Posterior vena cava (tissue), 2 donors: ENCODE measurements around the gene CCBE1. TPM values are rescaled to one million over a fixed set of nuclear protein-coding genes. Genes with fewer than 3 reads are reported as not detected.
"Not testable (repeated sequence)": the region's sequence is repeated elsewhere in the genome, so short reads cannot be mapped to it uniquely, and the experiment has no call there.

Experiments used
- DNase-seq: peaks from one replicate; pipeline ENCODE4 v3.0.0-alpha.2; 2020; ENCODE audit warnings: low spot score
- intact Hi-C, 2 donors: fragments of 100-400 bp; cut with DNase I; formaldehyde crosslinking; loops; one replicate each; pipeline versions ENCODE4 v1.14.1 to v1.14.2; 2022 to 2023
- long read RNA-seq, 2 donors: library from polyadenylated mRNA; unstranded; transcript quantifications; one replicate each; pipeline ENCODE4 v2.0.0, GENCODE V29; 2020 to 2021
- total RNA-seq, 2 donors: library from RNA; stranded (reverse); fragmentation: NEBNext Ultra II Directional; extraction: Animal tissue kit (Norgen Biotek cat#: 25700); gene quantifications; one replicate each; pipeline ENCODE4 v1.2.1, GENCODE V29; 2021
- donor health status: DM: yes; HTN: yes; CAD: no.
- donor health status: DM: yes; HTN: yes; CAD: no.

Gene CCBE1
- 1 to 10 TPM; 2.1 to 3.0 TPM for total RNA-seq
- long read RNA-seq, donor 1, partial matches to known transcripts: 0 of 2 reads
- long read RNA-seq, donor 1, other reads (novel, unspliced or antisense): 2 of 2 reads
- long read RNA-seq, donor 2, full-length matches to known transcripts: 4 of 5 reads
- long read RNA-seq, donor 2, partial matches to known transcripts: 0 of 5 reads
- long read RNA-seq, donor 2, other reads (novel, unspliced or antisense): 1 of 5 reads

- intact Hi-C loops: loop anchor here in 1 of 2 donors (10.0 kb wide), 3 partner anchors 73 to 233 kb away; no protein-coding TSS in a partner anchor
- peak; percentile 85 for DNase-seq
These were observed at the start of gene CCBE1 for GRCh38 chr18:59697236-59697932. CCBE1 (minus strand) TSS chr18:59697423.

DNA sequence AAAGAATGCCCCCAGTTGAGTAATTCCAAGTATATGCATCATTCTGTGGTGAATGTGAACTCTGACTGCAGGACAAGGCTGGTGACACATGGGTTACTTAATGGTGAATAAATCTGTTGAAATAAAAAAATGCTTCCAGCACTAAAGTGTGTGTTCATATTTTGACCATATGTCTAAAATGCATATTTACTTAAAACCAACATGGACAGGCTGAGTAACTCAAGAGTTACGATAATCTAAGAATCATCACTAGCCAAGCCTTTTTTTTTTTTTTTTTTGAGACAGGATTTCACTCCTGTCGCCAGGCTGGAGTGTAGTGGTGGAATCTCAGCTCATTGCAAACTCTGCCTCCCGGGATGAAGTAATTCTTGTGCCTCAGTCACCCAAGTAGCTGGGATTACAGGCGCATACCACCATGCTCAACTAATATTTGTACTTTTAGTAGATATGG is 47.1 kb upstream of the CCBE1 start:
- no peak for DNase-seq
- intact Hi-C loops: no loop called here

DNA sequence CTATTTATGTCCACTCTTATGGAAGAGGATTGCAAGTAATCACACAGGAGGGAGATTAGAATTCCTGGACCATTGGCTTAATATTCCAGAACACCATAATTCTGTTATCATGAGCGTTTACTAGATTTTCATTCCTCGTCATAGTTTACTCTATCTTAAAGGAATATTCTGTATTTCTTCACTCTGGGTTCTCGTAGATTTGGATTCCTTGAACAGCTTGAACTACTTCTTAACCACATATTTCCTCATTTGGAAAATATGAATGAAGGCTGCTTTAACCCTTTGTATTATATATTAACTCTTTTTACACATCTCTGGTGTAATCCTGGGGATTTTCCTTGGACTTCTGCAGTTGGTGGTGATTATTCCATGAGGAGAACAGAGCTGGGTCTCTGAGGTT is 46.3 kb upstream of the CCBE1 start:
- intact Hi-C loops: no loop called here
- DNase-seq: no peak

DNA sequence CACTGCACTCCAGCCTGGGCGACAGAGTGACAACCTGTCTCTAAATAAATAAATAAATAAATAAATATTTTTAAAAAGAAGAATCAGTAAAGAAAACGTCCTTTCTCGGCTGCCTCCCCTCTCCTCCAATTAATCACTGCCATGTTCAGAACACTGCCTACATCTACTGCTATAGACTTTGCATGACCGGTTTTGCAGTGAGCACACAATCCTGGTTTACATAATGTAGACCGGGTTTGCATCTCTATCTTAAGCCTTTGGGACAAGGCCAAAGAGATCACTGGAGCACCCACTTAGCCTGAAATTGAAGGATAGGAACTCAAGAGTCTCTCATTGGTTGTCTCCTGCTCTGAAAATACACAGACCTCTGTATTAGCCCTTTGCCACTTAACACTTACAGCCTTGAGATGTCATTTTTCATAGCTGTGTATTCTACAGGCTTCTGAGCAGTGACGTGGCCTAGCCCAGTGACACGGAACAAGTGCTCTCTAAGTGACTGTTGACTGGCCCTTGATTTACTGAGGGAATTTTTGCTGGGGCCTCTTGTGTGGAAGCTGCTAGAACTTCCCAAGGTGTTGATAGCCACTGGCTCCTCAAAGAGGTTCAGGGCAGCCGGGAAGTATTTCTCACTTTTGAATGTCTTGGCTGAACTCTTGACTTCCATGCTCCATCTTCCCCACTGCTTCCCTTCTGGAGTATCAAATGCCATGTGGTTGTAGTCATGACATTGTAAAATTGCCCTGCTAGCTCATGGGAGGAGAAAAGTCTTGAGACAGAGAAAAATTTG is 45.3 kb upstream of the CCBE1 start:
- DNase-seq: no peak

GRCh38 chr18:59740141-59740540 is 42.9 kb upstream of the CCBE1 start:
- DNase-seq: no peak
- intact Hi-C loops: no loop called here

More for the DNA sequence above, 45.3 kb upstream of the CCBE1 start:
- intact Hi-C loops: no loop called here

DNA sequence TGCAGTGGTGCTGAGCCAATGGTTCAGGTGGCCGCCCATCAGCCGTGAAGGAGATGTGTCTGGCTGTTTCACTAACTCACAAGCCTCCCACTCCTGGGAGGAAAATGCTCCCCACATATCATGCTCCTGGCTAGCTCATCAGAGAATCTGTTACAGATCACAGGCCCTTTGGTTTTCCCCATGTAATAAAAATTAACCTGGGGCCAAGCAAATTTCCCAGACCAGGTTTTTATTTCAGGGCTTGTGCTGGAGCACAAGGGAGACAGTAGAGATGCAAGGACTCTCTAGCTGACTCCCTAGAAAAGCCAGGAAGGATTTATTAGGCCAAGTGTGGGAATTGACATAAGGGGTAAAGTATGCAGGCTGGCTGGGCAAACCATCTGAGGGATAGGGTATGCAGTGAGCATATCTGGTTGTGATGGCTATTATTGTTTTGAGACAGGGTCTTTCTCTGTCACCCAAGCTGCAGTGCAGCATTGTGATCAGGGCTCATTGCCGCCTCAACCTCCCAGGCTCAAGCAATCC is 40.6 kb upstream of the CCBE1 start:
- intact Hi-C loops: no loop called here
- DNase-seq: no peak

GRCh38 chr18:59737335-59737734 is 40.1 kb upstream of the CCBE1 start:
- intact Hi-C loops, DNase-seq: not testable (repeated sequence)

GRCh38 chr18:59736061-59736460 is 38.8 kb upstream of the CCBE1 start:
- intact Hi-C loops: no loop called here
- no peak for DNase-seq

- no peak for DNase-seq
- intact Hi-C loops: no loop called here
These were observed 38.1 kb upstream of the CCBE1 start for GRCh38 chr18:59735269-59735860.

DNA sequence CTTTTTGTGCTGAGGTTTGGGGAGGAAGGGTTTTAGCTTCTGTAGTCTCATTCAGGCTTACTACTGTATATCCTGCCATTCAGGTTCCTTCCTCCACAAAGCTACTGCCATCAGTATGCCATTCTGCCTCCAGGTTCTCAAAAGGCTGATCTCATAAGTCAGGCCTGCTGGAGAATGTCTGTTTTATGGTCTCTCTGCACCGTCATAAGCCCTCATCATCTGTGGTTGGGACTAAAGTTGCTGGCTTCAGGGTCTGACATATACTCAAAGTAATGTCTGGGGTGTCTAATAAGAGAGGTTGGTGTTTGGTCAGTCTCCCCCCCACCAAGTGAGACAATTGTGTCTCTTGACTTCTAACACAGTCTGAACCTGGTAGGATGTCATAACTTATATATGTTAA is 36.2 kb upstream of the CCBE1 start:
- intact Hi-C loops: no loop called here

DNA sequence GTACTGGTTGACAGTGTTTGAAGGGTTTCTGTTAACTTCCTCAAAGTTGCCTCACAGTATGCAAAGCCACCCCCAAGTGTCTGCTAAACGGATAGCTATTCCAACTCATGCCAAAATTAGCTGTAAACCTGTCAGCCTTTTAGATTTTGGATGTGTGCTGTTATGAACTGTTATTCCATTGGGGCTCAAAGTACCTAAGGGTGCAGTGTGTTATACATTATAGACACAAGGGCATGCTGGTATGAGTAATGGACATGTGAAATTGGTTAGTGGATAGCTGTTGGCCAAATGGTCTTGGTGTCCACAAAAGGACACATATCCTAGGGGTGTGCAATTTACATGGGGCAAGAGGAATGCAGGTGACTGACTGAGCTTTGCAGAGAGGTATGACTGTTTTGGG is 33.7 kb upstream of the CCBE1 start:
- no peak for DNase-seq
- intact Hi-C loops: no loop called here

More for the DNA sequence above, 36.2 kb upstream of the CCBE1 start:
- no peak for DNase-seq

GRCh38 chr18:59729781-59730180 is 32.6 kb upstream of the CCBE1 start:
- intact Hi-C loops: no loop called here
- no peak for DNase-seq

DNA sequence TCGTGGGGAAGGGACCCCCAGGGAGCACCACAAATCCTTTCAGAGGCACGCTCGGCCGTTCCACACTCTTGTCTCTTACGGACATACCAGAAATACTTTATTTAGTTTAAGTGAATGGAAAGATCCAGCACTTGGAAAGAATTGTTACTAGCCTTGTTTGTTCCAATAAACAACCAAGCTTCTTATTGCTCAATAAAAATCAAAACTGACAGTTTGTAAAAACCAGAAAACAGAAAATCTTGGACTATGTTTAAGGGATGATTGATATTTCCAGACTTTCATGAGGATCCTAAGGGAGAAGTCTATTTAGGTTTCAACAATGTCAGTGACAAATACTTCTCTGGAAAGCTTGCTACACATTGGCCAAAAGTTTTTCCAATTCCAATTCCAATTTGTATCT is 31.6 kb upstream of the CCBE1 start:
- DNase-seq: no peak
- intact Hi-C loops: no loop called here

DNA sequence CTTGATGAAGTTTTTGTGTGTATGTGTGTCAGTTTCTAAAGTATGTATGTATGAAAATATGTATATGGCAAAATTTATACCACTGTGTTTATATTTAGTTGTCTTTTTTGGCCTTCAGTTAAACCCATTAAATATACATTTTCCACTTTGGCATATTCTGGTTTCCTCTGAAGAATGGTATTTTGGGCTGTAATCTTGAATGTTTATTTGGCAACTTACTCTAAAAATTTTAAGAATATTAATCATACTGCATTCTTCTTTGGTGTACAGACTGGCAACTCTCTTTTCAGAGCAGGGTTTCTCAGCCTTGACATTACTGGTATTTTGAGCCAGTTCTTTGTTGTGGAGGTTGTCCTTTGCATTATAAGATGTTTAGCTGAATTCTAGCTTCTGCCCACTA is 27.9 kb upstream of the CCBE1 start:
- intact Hi-C loops: no loop called here
- DNase-seq: no peak

GRCh38 chr18:59724103-59724502 is 26.9 kb upstream of the CCBE1 start:
- intact Hi-C loops: no loop called here
- DNase-seq: no peak

GRCh38 chr18:59721931-59722330 is 24.7 kb upstream of the CCBE1 start:
- DNase-seq: no peak
- intact Hi-C loops: no loop called here

DNA sequence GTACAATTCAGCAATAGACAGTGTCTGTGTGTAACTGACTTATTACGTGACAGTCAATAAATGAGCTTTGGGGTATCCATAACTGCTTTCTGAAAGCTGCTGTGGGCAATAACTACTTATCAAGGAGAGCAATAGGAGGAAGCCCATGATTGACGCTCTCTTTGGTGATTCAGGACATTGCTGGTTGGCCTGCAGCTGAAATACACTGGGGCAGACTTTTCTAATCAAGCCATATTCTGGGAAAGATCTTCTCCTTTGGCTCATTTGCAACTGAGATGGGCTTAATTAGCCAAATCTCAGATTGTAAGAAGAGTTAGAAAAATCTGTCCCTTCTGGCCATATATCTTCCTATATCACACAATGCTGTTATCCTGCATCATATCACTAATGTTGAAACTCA is 24.0 kb upstream of the CCBE1 start:
- DNase-seq: no peak
- intact Hi-C loops: no loop called here

DNA sequence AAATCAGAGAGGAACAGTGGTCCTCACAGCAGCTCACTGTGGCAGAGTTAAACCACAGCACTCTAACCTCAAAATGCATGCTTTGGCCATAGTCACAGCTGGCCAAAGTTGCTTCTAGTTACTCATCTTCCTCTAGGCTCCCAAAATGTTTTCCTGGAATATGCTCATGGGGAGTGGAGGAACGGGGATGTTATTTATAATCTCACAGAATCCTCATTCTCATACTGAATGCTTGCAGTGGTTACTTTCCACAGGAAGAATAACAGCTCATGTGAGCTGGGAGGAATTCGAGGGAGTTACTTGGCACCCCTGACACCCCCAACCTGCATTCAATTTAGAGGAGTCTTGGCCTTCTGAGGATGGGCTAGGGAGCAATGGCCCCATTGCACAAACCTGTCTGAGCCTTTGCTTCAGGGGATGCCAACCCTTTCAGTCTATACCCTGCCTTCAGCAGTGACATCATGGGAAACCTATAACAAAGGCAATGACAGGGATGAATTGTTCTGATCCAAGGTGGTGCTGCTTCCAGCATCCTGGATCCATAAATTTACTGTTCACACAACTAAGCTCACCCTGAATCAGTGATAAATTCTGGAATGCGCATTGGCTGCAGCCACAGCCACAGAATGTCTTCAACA is 22.4 kb upstream of the CCBE1 start:
- intact Hi-C loops: no loop called here
- DNase-seq: no peak

GRCh38 chr18:59718464-59719157 is 21.4 kb upstream of the CCBE1 start:
- intact Hi-C loops: no loop called here
- no peak for DNase-seq
